Lung (tissue), 12 donors: ENCODE results near the gene PDK2. TPM values are rescaled to one million over a fixed set of nuclear protein-coding genes. Genes with fewer than 3 reads are reported as not detected.

Experiments used
- ATAC-seq: fragments of 200-7000 bp; cut with Tn5 transposase; one replicate; pipeline ENCODE4 v1.9.1; 2020; ENCODE audit warnings: moderate number of reproducible peaks; ENCODE audit not compliant: insufficient read depth, low FRiP score
- DNase-seq, 3 donors: peaks; one replicate each; pipeline ENCODE4 v3.0.0-alpha.2; 2013 to 2017
- H3K27ac ChIP-seq, 2 donors: one replicate each; pipeline ENCODE4 v1.5.1; 2013; ENCODE audit warnings: mild to moderate bottlenecking in 2 of 2, moderate library complexity in 2 of 2, control low read depth in 1 of 2, inconsistent platforms in 1 of 2, low read depth in 1 of 2, low read length in 1 of 2
- H3K27me3 ChIP-seq, 3 donors: one replicate each; pipeline ENCODE4 v1.5.1; 2013; ENCODE audit warnings: low read length in 2 of 3; ENCODE audit not compliant: control insufficient read depth in 3 of 3, insufficient read depth in 3 of 3
- H3K36me3 ChIP-seq, 4 donors: one replicate each; pipeline ENCODE4 v1.5.1; 2013; ENCODE audit warnings: low read length in 4 of 4, mild to moderate bottlenecking in 1 of 4, moderate library complexity in 1 of 4; ENCODE audit not compliant: control insufficient read depth in 4 of 4, insufficient read depth in 4 of 4
- H3K4me1 ChIP-seq, 5 donors: one replicate each; pipeline ENCODE4 v1.5.1; 2013; ENCODE audit warnings: low read length in 5 of 5, mild to moderate bottlenecking in 2 of 5, moderate library complexity in 1 of 5; ENCODE audit not compliant: control insufficient read depth in 5 of 5, insufficient read depth in 5 of 5
- H3K4me3 ChIP-seq: one replicate; pipeline ENCODE4 v1.5.1; 2013; ENCODE audit warnings: mild to moderate bottlenecking, control low read depth, moderate library complexity
- H3K9ac ChIP-seq, 2 donors: one replicate each; pipeline ENCODE4 v1.5.1; 2013; ENCODE audit warnings: low read length in 2 of 2, control low read depth in 1 of 2; ENCODE audit not compliant: insufficient read depth in 1 of 2
- H3K9me3 ChIP-seq, 4 donors: one replicate each; pipeline ENCODE4 v1.5.1; 2013; ENCODE audit warnings: low read length in 3 of 4, mild to moderate bottlenecking in 1 of 4, moderate library complexity in 1 of 4; ENCODE audit not compliant: control insufficient read depth in 4 of 4, insufficient read depth in 3 of 4
- CTCF ChIP-seq: IDR thresholded peaks from 2 replicates; pipeline ENCODE4 v1.5.1; 2012; ENCODE audit warnings: mild to moderate bottlenecking; ENCODE audit errors: control extremely low read depth, extremely low read depth
- WGBS, 2 donors: extraction: QIAGEN DNeasy Blood & Tissue Kit; methylation state at CpG; one replicate each; pipeline ENCODE4 v1.1.7; 2013; 5-methylcytosine and 5-hydroxymethylcytosine counted together
- polyA plus RNA-seq, 2 donors: library from polyadenylated mRNA; stranded (reverse); fragments of 200-250 nt; gene quantifications; one replicate each; pipeline ENCODE4 v1.2.1, GENCODE V29; 2013
- total RNA-seq, 2 donors: library from RNA; depleted of rRNA in 1 of 2; stranded (reverse); fragments of >200 nt in 1 of 2; gene quantifications; one replicate each; pipeline ENCODE4 v1.2.1, GENCODE V29; 2014 to 2021
- donor health status: control.
- donor health status: control.
- donor health status: Bipolar disorder and iron deficiency.
- donor health status: healthy.
- donor health status: DM: yes; HTN: yes; CAD: no.

The PDK2 gene
- total and polyA plus RNA-seq, 4 donors, result 10.0 to 27.8 (median 19.4) TPM

- H3K9me3 ChIP-seq, result no peaks in the 10 kb centered on the region
- no peak overlapping the region for H3K9ac ChIP-seq
- H3K27me3 ChIP-seq, result no peaks in the 10 kb centered on the region
- H3K4me1 ChIP-seq, result no peaks in the 10 kb centered on the region
- TF ChIP-seq CTCF, result no peak
- H3K36me3 ChIP-seq, result peaks cover 0 to 69% (median 4%) of the 10 kb centered on the region in 4 donors
- ATAC-seq (no peak), DNase-seq (peak in 1 of 3 donors; percentile 7)
- no peak overlapping the region for H3K4me3 ChIP-seq
- WGBS, 2 donors, result 85 to 89% methylated on average over 11 of the region's 11 CpGs
- H3K27ac ChIP-seq, result peak overlapping the region; percentile 2 to 69
Measured at GRCh38 chr17:50080096-50080480, 15.1 kb upstream of the PDK2 start.

GRCh38 chr17:50080827-50081226, 14.3 kb upstream of the PDK2 start:
- no peak for ATAC-seq
- H3K27ac ChIP-seq, result peak overlapping the region in 1 of 2 donors; percentile 69
- no peak for TF ChIP-seq CTCF
- H3K27me3 ChIP-seq, result no peaks in the 10 kb centered on the region
- H3K4me3 ChIP-seq, result no peak overlapping the region
- DNase-seq, result no peak
- peaks cover 0 to 64% (median 4%) of the 10 kb centered on the region in 4 donors for H3K36me3 ChIP-seq
- no peak overlapping the region for H3K9ac ChIP-seq
- no peaks in the 10 kb centered on the region for H3K4me1 ChIP-seq
- no peaks in the 10 kb centered on the region for H3K9me3 ChIP-seq
- 76 to 87% methylated on average over 7 of the region's 7 CpGs for WGBS, 2 donors

DNA sequence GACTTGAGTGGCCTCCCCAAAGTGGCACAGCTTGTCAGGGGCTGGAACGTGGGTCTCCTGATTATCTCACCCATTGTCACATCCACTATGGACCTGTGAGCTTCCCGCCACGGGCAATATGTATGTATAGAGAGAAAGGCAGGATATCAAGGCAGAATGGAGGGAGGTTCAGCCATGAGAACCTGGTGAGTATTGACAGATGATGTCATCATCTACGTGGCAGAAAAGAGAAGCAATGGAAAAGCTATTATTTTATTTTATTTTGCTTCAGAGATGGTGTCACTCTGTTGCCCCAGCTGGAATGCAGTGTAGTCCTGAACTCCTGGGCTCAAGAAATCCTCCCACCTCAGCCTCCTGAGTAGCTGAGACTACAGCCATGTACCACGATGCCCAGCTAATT, 13.4 kb upstream of the PDK2 start:
- Histone ChIP-seq H3K36me3 (peaks cover 0 to 56% (median 4%) of the 10 kb centered on the region in 4 donors), H3K9me3 (no peaks in the 10 kb centered on the region), H3K27ac (no peak overlapping the region), H3K9ac (no peak overlapping the region), H3K4me3 (no peak overlapping the region), H3K4me1 (no peaks in the 10 kb centered on the region), H3K27me3 (no peaks in the 10 kb centered on the region)
- ATAC-seq (no peak), DNase-seq (no peak)
- WGBS, 2 donors, result 77 to 94% methylated on average over 5 of the region's 5 CpGs
- no peak for TF ChIP-seq CTCF
